NCI-H748 (cell line): ENCODE results near the gene HNF4A.

Experiments
- DNase-seq: peaks from one replicate; lab custom pipeline; 2025; ENCODE audit not compliant: unreplicated experiment; lab: John Stamatoyannopoulos, UW

The HNF4A gene

GRCh38 chr20:44423480-44423879 is 68.0 kb downstream of the HNF4A start:
- no peak for DNase-seq

GRCh38 chr20:44424039-44424495 is 68.6 kb downstream of the HNF4A start:
- DNase-seq, result no peak

GRCh38 chr20:44425923-44426322 is 70.4 kb downstream of the HNF4A start:
- DNase-seq, result no peak

GRCh38 chr20:44426879-44427790 is 71.6 kb downstream of the HNF4A start:
- DNase-seq, result no peak

GRCh38 chr20:44427804-44428173 is 72.3 kb downstream of the HNF4A start:
- DNase-seq, result no peak

- DNase-seq, result no peak
Measured at GRCh38 chr20:44428174-44429016, 72.9 kb downstream of the HNF4A start.

- DNase-seq, result no peak
Measured at GRCh38 chr20:44429017-44429339, 73.5 kb downstream of the HNF4A start.

- DNase-seq, result no peak
Measured at GRCh38 chr20:44429419-44430269, 74.1 kb downstream of the HNF4A start.

GRCh38 chr20:44430270-44431065 is 75.0 kb downstream of the HNF4A start:
- no peak for DNase-seq

- DNase-seq, result no peak
Measured at GRCh38 chr20:44431118-44431501, 75.6 kb downstream of the HNF4A start.

- DNase-seq, result no peak
Measured at GRCh38 chr20:44431502-44432234, 76.2 kb downstream of the HNF4A start.

GRCh38 chr20:44432618-44433577 is 77.4 kb downstream of the HNF4A start:
- DNase-seq, result no peak

GRCh38 chr20:44433751-44434538 is 78.4 kb downstream of the HNF4A start:
- no peak for DNase-seq

GRCh38 chr20:44435630-44436335 is 80.3 kb downstream of the HNF4A start:
- no peak for DNase-seq

GRCh38 chr20:44436393-44436792 is 80.9 kb downstream of the HNF4A start:
- no peak for DNase-seq

- DNase-seq, result no peak
Measured at GRCh38 chr20:44437497-44437896, 82.0 kb downstream of the HNF4A start.

- DNase-seq, result no peak
Measured at GRCh38 chr20:44438782-44439181, 83.3 kb downstream of the HNF4A start.
